NCI-H69 (cell line): ENCODE results near the gene TNFSF10.
"Not testable (repeated sequence)": the region's sequence is repeated elsewhere in the genome, so short reads cannot be mapped to it uniquely, and the experiment has no call there.

Experiments used
- DNase-seq: peaks from one replicate; lab custom pipeline; 2025; lab: John Stamatoyannopoulos, UW

The TNFSF10 gene

GRCh38 chr3:172522871-172523818 lies at the start of gene TNFSF10:
Gene TNFSF10 (minus strand): TSS chr3:172523430. CDS start chr3:172523384, 46 bp downstream.
- peak; percentile 56 for DNase-seq

- no peak for DNase-seq
Observed at GRCh38 chr3:172569128-172570008, 46.1 kb upstream of the TNFSF10 start.

DNA sequence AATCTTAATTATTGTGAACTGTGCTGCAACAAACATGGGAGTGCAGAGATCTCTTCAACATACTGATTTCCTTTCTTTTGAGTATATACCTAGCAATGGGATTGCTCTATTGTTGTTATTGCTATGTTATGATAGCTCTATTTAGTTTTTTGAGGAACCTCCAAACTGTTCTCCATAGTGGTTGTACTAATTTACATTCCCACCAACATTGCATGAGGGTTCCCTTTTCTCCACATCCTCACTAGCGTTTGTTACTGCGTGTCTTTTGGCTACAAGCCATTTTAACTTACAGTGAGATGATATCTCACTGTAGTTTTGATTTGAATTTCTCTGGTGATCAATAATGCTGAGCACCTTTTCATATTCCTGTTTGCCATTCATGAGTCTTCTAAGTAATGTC lies 45.5 kb upstream of the TNFSF10 start:
- DNase-seq, result no peak

DNA sequence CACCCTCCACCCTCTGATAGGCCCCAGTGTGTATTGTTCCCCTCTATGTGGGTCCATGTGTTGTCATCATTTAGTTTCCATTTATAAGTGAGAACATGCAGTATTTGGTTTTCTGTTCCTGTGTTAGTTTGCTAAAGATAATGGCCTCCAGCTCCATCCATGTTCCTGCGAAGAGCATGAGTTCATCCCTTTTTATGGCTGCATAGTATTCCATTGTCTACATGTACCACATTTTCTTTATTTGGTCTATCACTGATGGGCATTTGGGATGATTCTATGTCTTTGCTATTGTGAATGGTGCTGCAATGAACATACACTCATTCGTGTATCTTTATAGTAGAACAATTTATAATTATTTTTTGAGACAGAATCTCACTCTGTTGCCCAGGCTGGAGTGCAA lies 43.6 kb upstream of the TNFSF10 start:
- not testable (repeated sequence) for DNase-seq

- DNase-seq, result peak; percentile 43
Observed at GRCh38 chr3:172564499-172564898, 41.3 kb upstream of the TNFSF10 start.

DNA sequence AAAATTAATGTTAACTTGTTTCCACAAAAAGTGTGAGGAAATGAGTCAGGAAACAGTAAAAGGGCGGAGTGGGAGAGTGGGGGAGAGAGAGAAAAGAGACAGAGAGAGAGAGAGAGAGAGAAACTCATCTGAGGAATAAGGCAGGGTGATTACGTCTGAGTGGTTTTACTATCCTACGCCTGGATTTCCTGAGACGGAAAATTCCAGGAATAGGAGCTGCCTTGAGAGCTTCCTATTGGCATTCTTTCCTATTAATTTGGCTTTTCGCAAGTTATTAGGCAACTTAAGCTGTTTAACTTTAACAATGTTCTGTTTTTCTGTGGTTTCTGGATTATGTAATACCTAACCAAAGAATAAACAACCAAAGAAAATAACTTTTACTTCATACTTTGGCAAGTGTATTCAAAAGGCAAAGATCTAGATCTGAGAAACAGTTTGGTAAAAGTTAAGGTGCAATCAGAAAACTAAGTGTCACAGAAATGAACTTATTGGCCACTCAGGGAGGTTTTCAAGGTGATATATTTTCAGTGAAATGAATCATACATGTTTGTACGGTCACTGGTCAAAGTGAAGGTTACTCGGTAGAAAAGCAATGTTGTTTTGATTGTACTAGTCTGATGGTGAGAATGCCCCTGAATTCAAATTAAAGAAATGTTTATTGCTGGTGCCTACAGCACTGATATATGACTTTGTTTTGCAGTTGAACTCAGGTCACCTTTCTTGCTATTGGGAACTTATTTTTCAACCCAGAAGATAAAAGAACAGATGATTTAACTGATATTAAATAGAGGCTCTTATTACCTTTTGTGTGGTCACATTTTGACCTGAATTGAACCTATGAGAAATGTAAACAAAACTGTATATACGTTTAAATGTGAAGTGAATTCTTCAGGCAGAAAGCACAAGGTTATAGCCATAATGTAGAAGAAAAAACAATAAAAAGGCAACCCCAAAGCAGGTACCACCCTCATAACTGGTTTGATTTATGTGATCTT lies 39.9 kb upstream of the TNFSF10 start:
- DNase-seq, result peak; percentile 53

GRCh38 chr3:172561897-172562640 lies 38.8 kb upstream of the TNFSF10 start:
- no peak for DNase-seq

DNA sequence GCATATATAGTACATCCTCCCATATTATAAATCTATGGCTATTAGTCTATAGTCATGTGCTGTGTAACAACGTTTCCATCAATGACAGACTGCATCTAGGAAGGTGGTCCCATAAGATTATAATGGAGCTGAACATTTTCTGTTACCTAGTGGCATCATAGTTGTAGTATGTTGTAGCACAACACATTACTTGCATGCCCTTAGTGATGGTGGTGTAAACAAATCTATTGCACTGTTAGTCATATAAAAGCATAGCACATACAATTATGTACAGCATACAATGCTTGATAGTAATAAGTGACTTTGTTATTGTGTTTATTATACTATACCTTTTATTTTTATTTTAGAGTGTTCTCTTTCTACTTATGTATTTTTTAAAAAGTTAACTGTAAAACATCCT lies 37.4 kb upstream of the TNFSF10 start:
- DNase-seq, result no peak

DNA sequence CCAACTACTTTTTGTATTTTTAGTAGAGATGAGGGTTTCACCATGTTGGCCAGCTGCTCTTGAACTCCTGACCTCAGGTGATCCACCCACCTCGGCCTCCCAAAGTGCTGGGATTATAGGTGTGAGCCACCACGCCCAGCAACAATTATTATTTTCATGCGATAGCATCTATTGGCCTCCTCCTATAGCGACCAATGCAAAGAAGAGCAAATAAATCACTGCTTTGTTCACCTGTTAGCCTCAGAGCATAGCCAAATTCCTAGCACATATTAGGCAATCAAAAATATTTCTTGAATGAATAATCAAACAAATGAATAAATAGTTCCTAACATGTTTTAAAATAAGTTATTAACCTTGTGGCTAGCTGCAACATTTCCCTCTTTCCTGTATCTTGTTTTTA lies 36.8 kb upstream of the TNFSF10 start:
- no peak for DNase-seq

GRCh38 chr3:172559020-172559419 lies 35.8 kb upstream of the TNFSF10 start:
- DNase-seq, result no peak

DNA sequence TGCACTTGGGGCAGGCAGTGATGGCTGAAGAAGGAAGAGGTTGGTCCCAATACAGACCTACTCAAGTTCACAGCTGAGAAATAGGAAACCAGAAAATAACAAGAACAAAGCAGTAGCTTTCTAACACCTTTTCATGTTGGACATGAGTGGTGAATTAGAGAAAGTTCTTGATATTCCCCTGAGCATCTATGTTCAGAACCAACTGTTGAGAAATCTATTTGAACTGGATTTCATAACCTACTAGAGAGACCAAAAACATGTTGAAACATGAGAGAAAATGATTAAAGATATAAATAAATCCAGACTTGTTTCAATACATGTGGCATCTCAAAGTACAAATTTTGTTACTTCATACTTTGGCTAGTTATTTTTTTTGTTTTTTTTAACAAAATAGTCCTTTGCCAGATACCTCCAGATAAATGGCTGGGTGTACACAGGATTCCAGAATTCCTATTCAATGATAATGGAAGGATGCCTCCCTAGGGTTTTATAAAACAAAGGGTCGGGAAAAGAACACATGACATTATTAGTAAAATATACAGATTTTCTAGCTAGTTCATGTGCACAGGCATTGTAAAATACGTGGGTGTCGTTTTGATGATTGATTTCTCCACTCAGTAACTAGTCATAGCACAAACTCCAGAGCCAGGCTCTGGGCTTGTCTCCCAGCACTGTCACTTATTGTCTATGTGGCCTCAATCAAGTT lies 34.4 kb upstream of the TNFSF10 start:
- no peak for DNase-seq

- DNase-seq, result no peak
Observed at GRCh38 chr3:172553526-172554252, 30.5 kb upstream of the TNFSF10 start.

GRCh38 chr3:172552607-172553006 lies 29.4 kb upstream of the TNFSF10 start:
- no peak for DNase-seq

DNA sequence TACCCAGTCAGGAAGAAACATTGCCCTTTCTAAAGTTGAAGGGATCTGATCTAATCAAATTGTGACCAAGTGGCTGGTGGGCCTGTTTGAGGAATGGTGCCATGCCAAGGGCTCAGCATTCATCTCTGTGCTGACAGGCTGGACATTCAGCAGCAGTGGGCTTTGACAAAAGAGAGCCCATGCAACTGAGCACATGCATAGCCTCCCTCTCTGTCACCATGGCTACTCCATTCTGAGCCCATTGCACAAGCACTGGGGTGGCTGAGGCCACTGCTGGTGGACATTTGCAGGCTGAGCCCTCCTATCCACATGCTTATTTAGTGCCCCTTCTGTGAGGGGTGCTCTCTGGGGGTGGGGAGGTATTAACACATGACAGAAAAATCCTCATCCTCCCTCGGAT lies 28.6 kb upstream of the TNFSF10 start:
- no peak for DNase-seq

DNA sequence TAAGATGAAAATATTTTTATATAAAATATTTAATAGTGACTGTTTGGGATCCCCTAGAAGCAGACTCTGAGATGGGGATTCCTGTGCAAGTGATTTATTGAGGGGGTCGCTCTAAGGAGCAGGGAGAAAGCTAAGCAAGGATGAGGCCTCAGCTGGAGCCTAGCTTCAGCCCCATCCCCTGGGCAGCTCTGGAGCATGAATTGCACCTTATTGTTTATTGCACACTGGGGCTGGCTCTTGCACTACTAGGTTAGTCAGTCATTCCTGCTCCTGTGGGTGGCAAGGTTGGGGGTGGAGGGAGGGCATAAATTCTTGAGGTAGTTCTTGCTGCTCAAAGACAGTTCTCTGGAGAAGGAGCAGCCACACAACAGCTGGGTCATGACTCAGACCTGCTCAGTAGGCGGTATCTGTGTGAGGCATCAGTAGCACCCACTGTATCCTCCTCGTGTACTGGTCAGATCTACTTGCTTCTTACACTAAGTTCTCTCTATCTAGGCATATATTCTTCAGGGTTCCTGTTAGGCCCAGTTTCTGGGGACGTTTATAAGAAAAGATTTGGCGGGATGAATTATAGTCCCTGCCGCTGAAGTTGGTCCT lies 27.2 kb upstream of the TNFSF10 start:
- DNase-seq, result no peak

GRCh38 chr3:172549144-172549543 lies 25.9 kb upstream of the TNFSF10 start:
- DNase-seq, result no peak

- DNase-seq, result no peak
Observed at GRCh38 chr3:172546628-172547214, 23.5 kb upstream of the TNFSF10 start.

DNA sequence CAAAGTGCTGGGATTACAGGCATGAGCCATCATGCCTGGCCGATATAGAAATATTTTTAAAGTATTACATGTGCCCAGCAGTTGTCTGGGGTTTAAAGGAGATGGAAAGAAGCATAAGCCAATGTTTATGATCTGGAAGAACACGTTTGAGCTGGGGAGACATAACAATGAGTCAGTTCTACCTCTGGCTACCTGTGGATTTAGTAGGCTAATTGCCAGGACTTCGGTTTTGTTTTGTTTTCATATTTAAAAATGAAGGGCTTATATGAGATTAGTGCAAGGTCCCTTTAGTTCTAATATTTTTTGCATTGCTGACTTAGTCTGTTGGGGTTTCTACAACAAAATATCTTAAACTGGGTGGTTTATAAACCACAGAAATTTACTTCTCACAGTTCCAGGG lies 22.9 kb upstream of the TNFSF10 start:
- no peak for DNase-seq

- no peak for DNase-seq
Observed at GRCh38 chr3:172544404-172544803, 21.2 kb upstream of the TNFSF10 start.
